Measurements from ENCODE around the gene B3GNT7.
"Not testable (repeated sequence)": the region's sequence is repeated elsewhere in the genome, so short reads cannot be mapped to it uniquely, and the experiment has no call there.

DNA sequence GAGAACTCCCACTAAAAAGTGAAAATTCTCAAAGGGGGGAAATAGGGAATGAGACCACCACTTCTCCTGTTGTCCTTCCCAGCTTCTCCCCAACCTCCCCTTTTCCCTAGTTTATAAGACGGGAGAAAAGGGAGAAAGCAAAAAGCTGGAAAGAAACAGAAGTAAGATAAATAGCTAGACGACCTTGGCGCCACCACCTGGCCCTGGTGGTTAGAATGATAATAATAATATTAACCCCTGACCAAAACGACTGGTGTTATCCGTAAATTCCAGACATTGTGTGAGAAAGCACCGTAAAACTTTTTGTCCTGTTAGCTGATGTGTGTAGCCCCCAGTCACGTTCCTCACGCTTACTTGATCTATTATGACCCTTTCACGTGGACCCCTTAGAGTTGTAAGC, 12.8 kb downstream of the B3GNT7 start:
- TF ChIP-seq, protein P1, sequence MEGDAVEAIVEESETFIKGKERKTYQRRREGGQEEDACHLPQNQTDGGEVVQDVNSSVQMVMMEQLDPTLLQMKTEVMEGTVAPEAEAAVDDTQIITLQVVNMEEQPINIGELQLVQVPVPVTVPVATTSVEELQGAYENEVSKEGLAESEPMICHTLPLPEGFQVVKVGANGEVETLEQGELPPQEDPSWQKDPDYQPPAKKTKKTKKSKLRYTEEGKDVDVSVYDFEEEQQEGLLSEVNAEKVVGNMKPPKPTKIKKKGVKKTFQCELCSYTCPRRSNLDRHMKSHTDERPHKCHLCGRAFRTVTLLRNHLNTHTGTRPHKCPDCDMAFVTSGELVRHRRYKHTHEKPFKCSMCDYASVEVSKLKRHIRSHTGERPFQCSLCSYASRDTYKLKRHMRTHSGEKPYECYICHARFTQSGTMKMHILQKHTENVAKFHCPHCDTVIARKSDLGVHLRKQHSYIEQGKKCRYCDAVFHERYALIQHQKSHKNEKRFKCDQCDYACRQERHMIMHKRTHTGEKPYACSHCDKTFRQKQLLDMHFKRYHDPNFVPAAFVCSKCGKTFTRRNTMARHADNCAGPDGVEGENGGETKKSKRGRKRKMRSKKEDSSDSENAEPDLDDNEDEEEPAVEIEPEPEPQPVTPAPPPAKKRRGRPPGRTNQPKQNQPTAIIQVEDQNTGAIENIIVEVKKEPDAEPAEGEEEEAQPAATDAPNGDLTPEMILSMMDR (IDR thresholded peaks at IDR 0.05 in 8 of 11, conservative IDR thresholded peaks at IDR 0.05 in 3 of 11), result not testable (repeated sequence)
- TF ChIP-seq POLR2A (IDR thresholded peaks at IDR 0.05), result not testable (repeated sequence)

Measured in spleen (tissue), 7 donors.